ENCODE measurements around the gene GADD45B.

The GADD45B gene

GRCh38 chr19:2481466-2481865 is 5.5 kb downstream of the GADD45B start:
- H3K4me3 ChIP-seq (ENCODE audit: low read depth, low read length) = no peak overlapping the region
- DNase-seq (ENCODE audit: low read depth) = no peak
- no peak for TF ChIP-seq MYC (IDR thresholded peaks at IDR 0.05; ENCODE audit: low read depth, low read length)
- TF ChIP-seq POLR2A (IDR thresholded peaks at IDR 0.05; ENCODE audit: extremely low read depth, insufficient read length) = no peak
- TF ChIP-seq, protein P1, sequence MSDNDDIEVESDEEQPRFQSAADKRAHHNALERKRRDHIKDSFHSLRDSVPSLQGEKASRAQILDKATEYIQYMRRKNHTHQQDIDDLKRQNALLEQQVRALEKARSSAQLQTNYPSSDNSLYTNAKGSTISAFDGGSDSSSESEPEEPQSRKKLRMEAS (IDR thresholded peaks at IDR 0.05; ENCODE audit: low read depth, low read length) = no peak
- TF ChIP-seq CTCF (IDR thresholded peaks at IDR 0.05; ENCODE audit: low read depth, low read length) = no peak

DNA sequence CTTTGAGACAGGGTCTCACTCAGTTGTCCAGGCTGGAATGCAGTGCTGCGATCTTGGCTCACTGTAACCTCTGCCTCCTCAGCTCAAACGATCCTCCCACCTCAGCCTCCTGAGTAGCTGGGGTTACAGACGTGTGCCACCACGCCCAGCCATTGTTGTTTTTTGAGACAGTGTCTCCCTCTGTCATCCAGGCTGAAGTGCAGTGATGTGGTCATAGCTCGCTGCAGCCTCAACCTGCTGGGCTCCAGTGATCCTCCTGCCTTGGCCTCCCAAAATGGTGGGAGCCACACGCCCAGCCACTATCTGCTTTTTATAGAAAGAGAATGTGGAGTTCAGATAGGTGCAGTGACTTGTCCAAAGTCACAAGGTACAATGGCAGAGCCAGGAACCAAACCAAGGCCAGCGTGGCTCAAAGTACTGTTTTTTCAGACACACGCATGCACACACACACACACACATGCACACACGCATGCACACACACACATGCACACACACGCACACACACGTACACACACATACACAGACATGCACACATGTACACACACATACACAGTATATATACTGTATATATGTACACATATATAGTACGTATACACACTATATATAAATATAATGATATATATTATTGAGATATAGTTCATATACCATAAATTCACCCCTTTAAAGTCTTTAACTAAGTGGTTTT is 6.6 kb downstream of the GADD45B start:
- TF ChIP-seq CTCF (IDR thresholded peaks at IDR 0.05; ENCODE audit: low read depth, low read length) = no peak
- no peak for TF ChIP-seq POLR2A (IDR thresholded peaks at IDR 0.05; ENCODE audit: extremely low read depth, insufficient read length)
- TF ChIP-seq MYC (IDR thresholded peaks at IDR 0.05; ENCODE audit: low read depth, low read length) = no peak
- TF ChIP-seq, protein P1 (IDR thresholded peaks at IDR 0.05; ENCODE audit: low read depth, low read length) = no peak
- DNase-seq (ENCODE audit: low read depth) = no peak
- H3K4me3 ChIP-seq (ENCODE audit: low read depth, low read length) = no peak overlapping the region

- TF ChIP-seq, protein P1 (IDR thresholded peaks at IDR 0.05; ENCODE audit: low read depth, low read length) = no peak
- TF ChIP-seq MYC (IDR thresholded peaks at IDR 0.05; ENCODE audit: low read depth, low read length) (no peak), POLR2A (IDR thresholded peaks at IDR 0.05; ENCODE audit: extremely low read depth, insufficient read length) (no peak), CTCF (IDR thresholded peaks at IDR 0.05; ENCODE audit: low read depth, low read length) (no peak)
- DNase-seq (ENCODE audit: low read depth) = no peak
- no peak overlapping the region for H3K4me3 ChIP-seq (ENCODE audit: low read depth, low read length)
These were observed 7.2 kb downstream of the GADD45B start for GRCh38 chr19:2483084-2483483.

- H3K4me3 ChIP-seq (ENCODE audit: low read depth, low read length) = no peak overlapping the region
- no peak for TF ChIP-seq CTCF (IDR thresholded peaks at IDR 0.05; ENCODE audit: low read depth, low read length)
- no peak for TF ChIP-seq MYC (IDR thresholded peaks at IDR 0.05; ENCODE audit: low read depth, low read length)
- TF ChIP-seq POLR2A (IDR thresholded peaks at IDR 0.05; ENCODE audit: extremely low read depth, insufficient read length) = no peak
- TF ChIP-seq, protein P1 (IDR thresholded peaks at IDR 0.05; ENCODE audit: low read depth, low read length) = no peak
- DNase-seq (ENCODE audit: low read depth) = no peak
These were observed 7.7 kb downstream of the GADD45B start for GRCh38 chr19:2483484-2484151.

DNA sequence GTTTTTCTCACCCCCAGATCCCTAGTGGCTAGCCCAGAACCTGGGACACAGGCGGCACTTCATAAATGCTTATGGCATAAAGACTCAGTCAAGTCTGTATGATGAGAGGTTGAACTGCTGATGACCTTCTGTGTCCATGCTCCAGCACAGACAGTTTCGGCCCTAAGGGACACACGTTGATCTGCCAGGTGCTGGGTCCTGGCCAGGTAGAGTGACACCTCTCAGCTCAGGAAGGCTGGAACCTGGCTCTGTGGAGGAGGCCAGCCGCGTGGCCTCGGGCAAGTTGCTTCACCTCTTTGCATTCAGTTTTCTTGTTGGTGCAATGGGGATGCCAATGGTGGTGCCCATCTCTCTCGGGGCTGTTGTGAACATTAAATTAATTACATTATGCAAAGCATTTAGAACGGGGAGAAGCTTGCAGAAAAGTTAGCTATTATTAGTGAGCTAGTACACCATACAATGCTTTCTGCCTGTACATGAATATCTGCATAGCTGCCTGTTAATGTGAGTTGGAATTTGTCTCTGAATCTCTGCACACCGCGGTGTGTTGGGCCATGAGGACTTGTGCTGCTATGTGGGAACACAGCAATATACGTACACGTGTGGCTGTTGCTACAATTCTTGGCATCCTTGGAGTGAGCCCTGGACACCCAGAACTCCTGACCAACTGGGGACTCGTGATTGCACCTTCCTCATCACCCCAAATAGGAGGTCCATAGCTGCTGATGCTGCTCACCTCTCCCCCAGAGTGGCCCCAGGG is 8.4 kb downstream of the GADD45B start:
- TF ChIP-seq CTCF (IDR thresholded peaks at IDR 0.05; ENCODE audit: low read depth, low read length) = no peak
- TF ChIP-seq POLR2A (IDR thresholded peaks at IDR 0.05; ENCODE audit: extremely low read depth, insufficient read length) = no peak
- no peak for TF ChIP-seq MYC (IDR thresholded peaks at IDR 0.05; ENCODE audit: low read depth, low read length)
- TF ChIP-seq, protein P1 (IDR thresholded peaks at IDR 0.05; ENCODE audit: low read depth, low read length) = no peak
- no peak overlapping the region for H3K4me3 ChIP-seq (ENCODE audit: low read depth, low read length)
- no peak for DNase-seq (ENCODE audit: low read depth)
